K562 (cell line): ENCODE measurements around the gene ACER3. TPM values are rescaled to one million over a fixed set of nuclear protein-coding genes. Genes with fewer than 3 reads are reported as not detected.

Experiments
- NFXL1 ChIP-seq: fragments of 450-650 bp; formaldehyde crosslinking; IDR thresholded peaks from 2 replicates; pipeline ENCODE4 v1.4.0; 2021; ENCODE audit warnings: mild to moderate bottlenecking
- NR1H2 ChIP-seq: sonication (generic); formaldehyde crosslinking; IDR thresholded peaks from 2 replicates; pipeline ENCODE4 v1.4.0; 2020; ENCODE audit warnings: mild to moderate bottlenecking, missing genetic modification reagents
- OTX1 ChIP-seq: fragments of 450-650 bp; formaldehyde crosslinking; IDR thresholded peaks from 2 replicates; pipeline ENCODE4 v1.4.0; 2022; ENCODE audit warnings: mild to moderate bottlenecking
- POLR3A ChIP-seq: IDR thresholded peaks from 2 replicates; pipeline ENCODE4 v1.6.1; 2011; ENCODE audit warnings: borderline replicate concordance, mild to moderate bottlenecking, moderate library complexity; ENCODE audit not compliant: insufficient read length, insufficient read depth; ENCODE audit errors: extremely low read depth
- YBX1 ChIP-seq: fragments of 450-650 bp; IDR thresholded peaks from 2 replicates; pipeline ENCODE4 v1.7.1; 2016; ENCODE audit warnings: mild to moderate bottlenecking
- ZNF217 ChIP-seq: sonication (generic); formaldehyde crosslinking; IDR thresholded peaks from 2 replicates; pipeline ENCODE4 v1.8.0; 2022; ENCODE audit warnings: mild to moderate bottlenecking, missing genetic modification reagents
- ZNF77 ChIP-seq: fragments of 250-450 bp; sonication (Bioruptor Pico); IDR thresholded peaks from 2 replicates; pipeline ENCODE4 v1.5.0; 2020
- polyA plus RNA-seq, 8 experiments: library from polyadenylated mRNA; depleted of rRNA in 4 of 8; stranded (reverse) in 5 of 8; unstranded in 3 of 8; fragments of >200 nt; fragmentation: Nextera tagmentation in 2 of 8; fragmentation: Illumina TruSeq in 1 of 8; extraction: Ambion mirVana in 2 of 8; extraction: Trizol in 1 of 8; gene quantifications; 2 replicates each; pipeline versions ENCODE4 v1.2.1 to v1.2.3, GENCODE V29; 2011 to 2014; ENCODE audit warnings: inconsistent platforms in 1 of 8, missing spikeins in 1 of 8
- total RNA-seq, 7 experiments: library from RNA; depleted of rRNA in 6 of 7; stranded (reverse); fragments of >200 nt in 6 of 7; fragmentation: Illumina TruSeq in 2 of 7; extraction: Trizol in 2 of 7; gene quantifications; 2 replicates each; pipeline versions ENCODE4 v1.2.1 to v1.2.3, GENCODE V29; 2011 to 2021; ENCODE audit warnings: low replicate concordance in 1 of 7
- TF ChIP-seq, protein P1 (sequence below), 3 experiments: fragments of 200-800 bp in 1 of 3; fragments of 250-450 bp in 1 of 3; fragments of 450-650 bp in 1 of 3; sonication (Bioruptor Pico) in 1 of 3; sonication (Bioruptor generic) in 1 of 3; formaldehyde crosslinking in 1 of 3; IDR thresholded peaks; 2 replicates each; pipeline versions ENCODE4 v1.6.1 to v1.8.0; 2016 to 2022; ENCODE audit warnings: mild to moderate bottlenecking in 2 of 3, missing genetic modification characterization in 2 of 3, missing compliant biosample characterization in 1 of 3, moderate library complexity in 1 of 3
- TF ChIP-seq, protein P2 (sequence below): fragments of 450-650 bp; IDR thresholded peaks from 2 replicates; pipeline ENCODE4 v1.6.1; 2017; ENCODE audit warnings: mild to moderate bottlenecking, moderate library complexity
- TF ChIP-seq, protein P3 (sequence below): fragments of 450-650 bp; IDR thresholded peaks from one replicate; pipeline ENCODE4 v1.6.1; 2018; ENCODE audit warnings: mild to moderate bottlenecking, moderate library complexity; ENCODE audit not compliant: partially characterized antibody
- TF ChIP-seq, protein P4 (sequence below): IDR thresholded peaks from 2 replicates; pipeline ENCODE4 v1.6.1; 2011; ENCODE audit not compliant: insufficient read length; ENCODE audit errors: extremely low read depth
- TF ChIP-seq, protein P5 (sequence below): fragments of 250-450 bp; sonication (Bioruptor Pico); IDR thresholded peaks from 2 replicates; pipeline ENCODE4 v1.9.0; 2021; ENCODE audit warnings: mild to moderate bottlenecking, inconsistent platforms
- TF ChIP-seq, protein P6 (sequence below): sonication (generic); formaldehyde crosslinking; IDR thresholded peaks from 2 replicates; pipeline ENCODE4 v1.8.0; 2022; ENCODE audit warnings: missing genetic modification reagents, mild to moderate bottlenecking, moderate library complexity, borderline replicate concordance

ACER3 gene
- total and polyA plus RNA-seq, 9 of the 15 experiments (the other 6 are each of a cell fraction or from before 2014, with no cell fraction given), result 2.0 to 23.8 (median 9.5) TPM

DNA sequence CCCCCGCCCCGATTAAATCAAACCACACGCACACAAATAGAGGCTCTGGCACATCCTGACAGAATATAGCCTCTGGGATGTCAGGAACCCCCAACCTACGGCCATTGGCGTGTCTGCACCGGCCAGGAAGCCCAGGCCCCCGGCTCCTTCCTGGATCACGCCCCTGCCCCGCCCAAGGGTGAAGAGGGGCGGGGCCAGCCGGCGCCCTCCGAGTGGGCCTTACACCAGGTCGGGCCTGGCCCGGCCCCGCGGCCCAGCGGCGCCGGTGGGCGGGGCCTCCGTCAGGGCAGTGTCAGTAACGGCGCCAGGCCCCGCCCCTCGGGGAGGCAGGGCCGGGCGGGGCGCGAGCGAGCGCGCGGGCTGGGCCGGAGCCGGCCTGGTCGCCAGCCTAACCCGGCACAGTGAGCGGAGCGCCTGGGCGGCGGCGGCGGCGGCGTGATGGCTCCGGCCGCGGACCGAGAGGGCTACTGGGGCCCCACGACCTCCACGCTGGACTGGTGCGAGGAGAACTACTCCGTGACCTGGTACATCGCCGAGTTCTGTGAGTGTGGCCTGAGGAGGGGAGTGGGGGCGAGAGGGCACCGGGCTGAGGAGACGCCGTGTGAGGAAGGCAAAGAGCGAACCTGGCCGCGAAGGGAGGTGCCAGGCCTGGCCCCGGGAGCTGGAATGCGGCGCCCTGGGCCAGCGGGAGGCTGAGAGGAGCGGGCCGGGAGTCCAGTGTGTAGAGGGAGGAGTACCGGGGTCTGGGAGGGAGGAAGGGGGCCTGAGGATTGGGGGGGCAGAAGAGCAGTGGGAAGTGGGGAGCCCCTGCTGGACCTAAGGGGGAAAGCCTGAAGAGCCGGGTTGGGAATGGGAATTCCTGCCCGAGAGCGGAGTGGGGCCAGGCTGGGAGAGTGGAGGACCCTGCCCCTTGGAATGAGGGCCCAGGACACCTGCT, at the start of gene ACER3 (continued):
- TF ChIP-seq OTX1, result no peak
- TF ChIP-seq ZNF77, result no peak
- TF ChIP-seq, protein P1, sequence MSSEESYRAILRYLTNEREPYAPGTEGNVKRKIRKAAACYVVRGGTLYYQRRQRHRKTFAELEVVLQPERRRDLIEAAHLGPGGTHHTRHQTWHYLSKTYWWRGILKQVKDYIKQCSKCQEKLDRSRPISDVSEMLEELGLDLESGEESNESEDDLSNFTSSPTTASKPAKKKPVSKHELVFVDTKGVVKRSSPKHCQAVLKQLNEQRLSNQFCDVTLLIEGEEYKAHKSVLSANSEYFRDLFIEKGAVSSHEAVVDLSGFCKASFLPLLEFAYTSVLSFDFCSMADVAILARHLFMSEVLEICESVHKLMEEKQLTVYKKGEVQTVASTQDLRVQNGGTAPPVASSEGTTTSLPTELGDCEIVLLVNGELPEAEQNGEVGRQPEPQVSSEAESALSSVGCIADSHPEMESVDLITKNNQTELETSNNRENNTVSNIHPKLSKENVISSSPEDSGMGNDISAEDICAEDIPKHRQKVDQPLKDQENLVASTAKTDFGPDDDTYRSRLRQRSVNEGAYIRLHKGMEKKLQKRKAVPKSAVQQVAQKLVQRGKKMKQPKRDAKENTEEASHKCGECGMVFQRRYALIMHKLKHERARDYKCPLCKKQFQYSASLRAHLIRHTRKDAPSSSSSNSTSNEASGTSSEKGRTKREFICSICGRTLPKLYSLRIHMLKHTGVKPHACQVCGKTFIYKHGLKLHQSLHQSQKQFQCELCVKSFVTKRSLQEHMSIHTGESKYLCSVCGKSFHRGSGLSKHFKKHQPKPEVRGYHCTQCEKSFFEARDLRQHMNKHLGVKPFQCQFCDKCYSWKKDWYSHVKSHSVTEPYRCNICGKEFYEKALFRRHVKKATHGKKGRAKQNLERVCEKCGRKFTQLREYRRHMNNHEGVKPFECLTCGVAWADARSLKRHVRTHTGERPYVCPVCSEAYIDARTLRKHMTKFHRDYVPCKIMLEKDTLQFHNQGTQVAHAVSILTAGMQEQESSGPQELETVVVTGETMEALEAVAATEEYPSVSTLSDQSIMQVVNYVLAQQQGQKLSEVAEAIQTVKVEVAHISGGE (CRISPR knock-in tag; IDR thresholded peaks at IDR 0.05), result peak in 1 of 3 experiments; percentile 36; a peak in 1 of 6 replicates
- TF ChIP-seq, protein P2, sequence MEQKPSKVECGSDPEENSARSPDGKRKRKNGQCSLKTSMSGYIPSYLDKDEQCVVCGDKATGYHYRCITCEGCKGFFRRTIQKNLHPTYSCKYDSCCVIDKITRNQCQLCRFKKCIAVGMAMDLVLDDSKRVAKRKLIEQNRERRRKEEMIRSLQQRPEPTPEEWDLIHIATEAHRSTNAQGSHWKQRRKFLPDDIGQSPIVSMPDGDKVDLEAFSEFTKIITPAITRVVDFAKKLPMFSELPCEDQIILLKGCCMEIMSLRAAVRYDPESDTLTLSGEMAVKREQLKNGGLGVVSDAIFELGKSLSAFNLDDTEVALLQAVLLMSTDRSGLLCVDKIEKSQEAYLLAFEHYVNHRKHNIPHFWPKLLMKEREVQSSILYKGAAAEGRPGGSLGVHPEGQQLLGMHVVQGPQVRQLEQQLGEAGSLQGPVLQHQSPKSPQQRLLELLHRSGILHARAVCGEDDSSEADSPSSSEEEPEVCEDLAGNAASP, result no peak
- no peak for TF ChIP-seq NFXL1
- TF ChIP-seq, protein P3, sequence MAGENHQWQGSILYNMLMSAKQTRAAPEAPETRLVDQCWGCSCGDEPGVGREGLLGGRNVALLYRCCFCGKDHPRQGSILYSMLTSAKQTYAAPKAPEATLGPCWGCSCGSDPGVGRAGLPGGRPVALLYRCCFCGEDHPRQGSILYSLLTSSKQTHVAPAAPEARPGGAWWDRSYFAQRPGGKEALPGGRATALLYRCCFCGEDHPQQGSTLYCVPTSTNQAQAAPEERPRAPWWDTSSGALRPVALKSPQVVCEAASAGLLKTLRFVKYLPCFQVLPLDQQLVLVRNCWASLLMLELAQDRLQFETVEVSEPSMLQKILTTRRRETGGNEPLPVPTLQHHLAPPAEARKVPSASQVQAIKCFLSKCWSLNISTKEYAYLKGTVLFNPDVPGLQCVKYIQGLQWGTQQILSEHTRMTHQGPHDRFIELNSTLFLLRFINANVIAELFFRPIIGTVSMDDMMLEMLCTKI, result no peak
- TF ChIP-seq, protein P4, sequence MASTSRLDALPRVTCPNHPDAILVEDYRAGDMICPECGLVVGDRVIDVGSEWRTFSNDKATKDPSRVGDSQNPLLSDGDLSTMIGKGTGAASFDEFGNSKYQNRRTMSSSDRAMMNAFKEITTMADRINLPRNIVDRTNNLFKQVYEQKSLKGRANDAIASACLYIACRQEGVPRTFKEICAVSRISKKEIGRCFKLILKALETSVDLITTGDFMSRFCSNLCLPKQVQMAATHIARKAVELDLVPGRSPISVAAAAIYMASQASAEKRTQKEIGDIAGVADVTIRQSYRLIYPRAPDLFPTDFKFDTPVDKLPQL, result no peak
- TF ChIP-seq NR1H2 (CRISPR knock-in tag), result no peak
- TF ChIP-seq ZNF217 (CRISPR knock-in tag), result no peak
- no peak for TF ChIP-seq POLR3A
- TF ChIP-seq YBX1, result no peak
- TF ChIP-seq, protein P5, sequence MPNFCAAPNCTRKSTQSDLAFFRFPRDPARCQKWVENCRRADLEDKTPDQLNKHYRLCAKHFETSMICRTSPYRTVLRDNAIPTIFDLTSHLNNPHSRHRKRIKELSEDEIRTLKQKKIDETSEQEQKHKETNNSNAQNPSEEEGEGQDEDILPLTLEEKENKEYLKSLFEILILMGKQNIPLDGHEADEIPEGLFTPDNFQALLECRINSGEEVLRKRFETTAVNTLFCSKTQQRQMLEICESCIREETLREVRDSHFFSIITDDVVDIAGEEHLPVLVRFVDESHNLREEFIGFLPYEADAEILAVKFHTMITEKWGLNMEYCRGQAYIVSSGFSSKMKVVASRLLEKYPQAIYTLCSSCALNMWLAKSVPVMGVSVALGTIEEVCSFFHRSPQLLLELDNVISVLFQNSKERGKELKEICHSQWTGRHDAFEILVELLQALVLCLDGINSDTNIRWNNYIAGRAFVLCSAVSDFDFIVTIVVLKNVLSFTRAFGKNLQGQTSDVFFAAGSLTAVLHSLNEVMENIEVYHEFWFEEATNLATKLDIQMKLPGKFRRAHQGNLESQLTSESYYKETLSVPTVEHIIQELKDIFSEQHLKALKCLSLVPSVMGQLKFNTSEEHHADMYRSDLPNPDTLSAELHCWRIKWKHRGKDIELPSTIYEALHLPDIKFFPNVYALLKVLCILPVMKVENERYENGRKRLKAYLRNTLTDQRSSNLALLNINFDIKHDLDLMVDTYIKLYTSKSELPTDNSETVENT (CRISPR knock-in tag), result peak; percentile 86
- TF ChIP-seq, protein P6, sequence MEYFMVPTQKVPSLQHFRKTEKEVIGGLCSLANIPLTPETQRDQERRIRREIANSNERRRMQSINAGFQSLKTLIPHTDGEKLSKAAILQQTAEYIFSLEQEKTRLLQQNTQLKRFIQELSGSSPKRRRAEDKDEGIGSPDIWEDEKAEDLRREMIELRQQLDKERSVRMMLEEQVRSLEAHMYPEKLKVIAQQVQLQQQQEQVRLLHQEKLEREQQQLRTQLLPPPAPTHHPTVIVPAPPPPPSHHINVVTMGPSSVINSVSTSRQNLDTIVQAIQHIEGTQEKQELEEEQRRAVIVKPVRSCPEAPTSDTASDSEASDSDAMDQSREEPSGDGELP (CRISPR knock-in tag), result peak; percentile 31; the same call in 1 of the 2 replicates
